CD4-positive, alpha-beta T cell treated with Interferon gamma for 1 hour (primary cell): Measurements from ENCODE around the gene MED9.

Experiments
- DNase-seq: peaks from one replicate; pipeline ENCODE4 v3.0.0-alpha.2; 2020

Gene MED9

DNA sequence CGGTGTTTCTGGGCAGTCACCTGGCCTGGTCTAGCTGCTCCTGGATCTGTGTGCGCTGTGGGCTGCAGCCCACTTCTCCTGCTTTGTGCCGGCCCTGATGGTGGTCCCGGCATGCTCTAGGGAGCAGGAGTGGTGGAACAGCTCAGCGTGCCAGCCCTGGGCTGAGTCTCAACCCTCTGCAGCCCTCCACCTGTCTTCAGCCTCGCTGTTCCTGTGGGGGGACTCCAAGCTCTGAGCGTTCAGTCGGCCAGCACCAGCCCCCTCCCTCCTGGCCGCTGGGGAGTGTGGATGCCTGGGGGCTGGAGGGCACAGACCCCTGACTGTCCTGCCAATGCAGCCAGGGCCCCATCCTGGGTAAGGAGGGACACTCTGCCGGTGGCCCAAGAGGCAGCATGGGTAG lies 43.1 kb downstream of the MED9 start:
- DNase-seq: no peak

DNA sequence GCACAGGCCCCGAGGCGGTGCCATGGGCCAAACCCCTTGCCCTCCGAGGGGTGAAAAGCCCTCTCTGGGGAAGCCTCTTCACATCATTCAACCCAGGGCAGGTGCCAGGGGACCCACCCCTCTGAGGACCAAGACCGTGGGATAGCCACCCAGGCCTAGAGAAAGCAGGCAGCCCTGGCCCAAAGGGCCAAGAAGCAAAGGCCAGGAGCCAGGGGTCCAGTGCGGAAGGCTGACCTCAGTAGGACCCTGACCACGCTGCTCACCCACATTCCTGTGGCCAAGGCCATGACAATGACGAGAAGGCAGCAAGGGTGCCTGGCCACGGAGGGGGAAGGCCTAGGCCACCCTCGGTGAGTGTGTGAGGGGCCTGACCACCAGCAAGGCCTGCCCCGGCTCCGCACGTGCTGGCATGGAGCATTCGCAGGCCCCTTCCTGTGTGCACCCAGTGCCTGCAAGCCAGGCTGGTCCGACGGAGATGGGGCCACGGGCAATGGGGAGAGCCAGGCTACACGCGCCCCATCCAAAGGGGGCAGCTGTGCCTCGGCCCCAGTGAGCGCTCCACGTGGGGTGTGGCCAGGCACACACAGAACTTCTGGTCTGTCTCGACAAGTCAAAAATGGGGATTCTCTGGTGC lies 43.9 kb downstream of the MED9 start:
- no peak for DNase-seq

DNA sequence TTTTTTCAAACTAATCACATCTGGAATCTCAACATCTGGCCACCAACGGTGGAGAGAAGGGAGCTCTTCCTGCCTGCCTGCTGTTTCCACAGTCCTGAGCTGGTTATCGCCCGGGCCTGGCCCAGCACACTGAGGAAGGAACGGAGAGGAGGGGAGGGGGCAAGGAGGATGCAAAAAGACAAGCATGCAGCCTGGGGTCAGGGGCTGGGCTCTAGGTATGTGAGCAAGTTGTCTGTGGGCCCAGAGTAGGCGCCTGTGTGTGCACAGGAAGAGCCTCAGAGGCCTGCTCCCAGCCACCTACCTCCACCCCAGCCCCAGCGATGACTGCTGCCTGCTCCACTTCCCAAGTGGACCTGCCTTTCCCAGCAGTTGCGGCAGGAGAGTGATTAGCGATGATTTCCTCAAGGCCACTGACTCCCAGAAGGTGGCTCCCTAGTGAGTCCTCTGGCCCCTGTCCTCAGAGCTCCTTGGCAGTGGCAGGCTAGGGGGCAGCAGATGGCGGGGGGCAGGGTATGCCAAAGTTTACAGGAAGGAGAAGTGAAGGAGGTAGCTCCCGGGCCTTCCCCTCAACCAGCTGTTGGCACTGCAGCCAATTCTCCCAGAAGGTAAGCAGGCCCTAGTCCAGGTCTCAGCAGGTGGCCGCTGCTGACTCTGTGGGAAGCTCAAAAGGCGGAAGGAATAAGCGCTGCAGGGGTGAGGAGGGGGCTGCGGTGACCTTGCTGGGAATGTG lies 46.4 kb downstream of the MED9 start:
- no peak for DNase-seq

DNA sequence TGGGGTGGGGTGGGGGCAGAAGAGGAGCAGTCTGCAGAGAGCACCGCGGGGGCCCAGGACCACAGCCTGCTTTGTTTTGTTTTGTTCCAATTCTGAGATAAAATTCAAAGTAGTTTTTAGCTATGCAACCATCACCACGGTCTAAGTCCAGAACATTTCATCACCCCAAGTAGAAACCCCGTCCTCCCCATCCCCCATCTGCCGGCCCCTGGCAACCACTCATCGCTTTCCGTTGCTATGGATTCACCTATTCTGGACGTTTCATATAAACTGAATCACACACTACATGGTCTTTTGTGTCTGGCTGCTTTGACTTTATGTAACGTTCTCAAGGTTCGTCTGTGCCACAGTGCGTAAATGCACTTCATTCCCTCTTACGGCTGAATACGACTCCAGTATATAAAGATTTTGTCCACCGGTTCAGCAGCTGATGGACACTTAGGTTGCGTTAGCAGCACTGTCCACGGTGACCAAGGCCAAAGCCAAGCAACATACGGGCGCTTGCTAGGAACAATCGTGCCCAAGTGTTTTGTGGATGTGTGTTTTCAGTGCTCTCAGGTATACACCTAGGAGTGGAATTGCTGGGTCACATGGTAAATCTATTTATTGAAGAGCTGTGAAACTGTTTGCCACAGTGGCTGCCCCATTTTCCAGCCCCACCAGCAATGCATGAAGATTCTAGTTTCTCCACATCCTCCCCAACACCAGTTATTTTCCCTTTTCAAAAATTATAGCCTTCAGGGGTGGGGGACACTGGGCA lies 47.1 kb downstream of the MED9 start:
- no peak for DNase-seq

DNA sequence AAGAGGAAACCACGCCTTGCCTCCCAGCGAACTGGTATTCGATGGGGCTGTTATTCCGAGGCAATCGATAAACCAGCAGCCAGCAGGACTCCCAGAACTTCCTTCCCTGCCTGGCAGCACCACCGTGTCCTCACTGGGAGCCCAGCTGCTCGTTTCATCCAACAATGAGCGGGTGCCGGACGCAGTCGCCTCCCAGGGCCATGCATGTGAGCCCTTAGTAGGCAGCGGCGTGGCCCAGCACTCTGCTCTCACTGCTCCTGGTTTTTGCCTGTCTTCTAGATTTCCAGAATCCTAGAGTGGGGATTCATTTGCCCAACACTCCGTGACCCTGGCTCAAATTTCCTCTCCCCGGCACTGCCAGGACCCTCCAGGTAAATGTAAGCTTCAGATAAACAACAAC lies 48.5 kb downstream of the MED9 start:
- no peak for DNase-seq

DNA sequence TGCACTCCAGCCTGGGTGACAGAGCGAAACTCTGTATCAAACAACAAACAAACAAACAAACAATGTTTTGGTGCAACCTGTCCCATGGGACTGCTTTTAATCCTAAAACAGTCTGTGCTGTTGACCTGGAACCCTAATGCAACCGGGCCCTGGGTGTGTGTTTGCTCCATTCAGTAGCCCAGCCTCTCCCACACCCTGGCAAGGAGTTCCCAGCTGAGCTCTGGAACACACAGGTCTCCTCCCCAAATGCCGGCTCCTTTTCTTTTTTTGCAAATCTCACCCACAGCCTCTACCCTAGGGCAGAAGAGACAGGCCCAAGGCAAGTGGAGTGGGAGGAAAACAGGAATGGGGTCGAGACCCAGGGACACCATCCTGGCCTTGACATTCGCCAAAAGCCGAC lies 49.2 kb downstream of the MED9 start:
- no peak for DNase-seq

DNA sequence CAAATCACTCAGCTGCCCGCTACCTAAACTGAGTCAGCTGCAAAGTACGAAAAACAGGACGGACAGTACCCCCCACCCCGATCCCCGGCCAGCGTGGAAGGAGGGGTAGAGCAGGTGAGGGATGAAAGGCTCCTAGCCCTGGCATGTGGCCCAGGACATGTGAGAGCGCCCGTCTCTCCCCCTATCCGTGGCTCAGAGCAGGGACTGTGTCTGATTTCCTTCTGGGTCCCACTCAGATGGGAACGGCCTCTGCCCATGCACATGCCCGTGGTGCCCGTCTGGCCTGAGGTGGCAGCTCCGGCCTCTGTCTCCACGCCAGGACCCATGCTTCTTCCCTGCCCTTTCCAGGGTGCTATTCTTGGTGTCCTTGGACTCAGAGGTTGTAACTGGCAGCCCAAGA lies 49.6 kb downstream of the MED9 start:
- no peak for DNase-seq

DNA sequence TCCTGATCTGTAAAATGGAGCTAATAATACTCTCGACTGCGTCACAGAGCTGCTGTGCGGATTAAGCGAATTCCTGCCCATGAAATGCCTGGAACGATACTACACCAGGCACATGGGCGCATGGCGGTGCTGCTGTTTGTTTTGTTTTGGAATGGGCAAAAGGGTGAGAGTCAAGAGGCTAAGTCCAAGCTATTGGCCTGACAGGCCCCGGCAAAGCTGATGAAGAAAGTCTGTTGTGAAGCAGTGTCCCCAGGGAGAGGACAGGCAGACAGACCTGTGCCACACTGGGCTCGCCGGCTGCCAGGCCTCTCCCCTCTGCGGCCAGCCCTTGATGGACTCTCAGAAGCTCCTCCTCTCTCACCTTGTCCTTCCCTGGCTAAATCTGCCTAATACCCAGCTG lies 50.7 kb downstream of the MED9 start:
- DNase-seq: no peak

DNA sequence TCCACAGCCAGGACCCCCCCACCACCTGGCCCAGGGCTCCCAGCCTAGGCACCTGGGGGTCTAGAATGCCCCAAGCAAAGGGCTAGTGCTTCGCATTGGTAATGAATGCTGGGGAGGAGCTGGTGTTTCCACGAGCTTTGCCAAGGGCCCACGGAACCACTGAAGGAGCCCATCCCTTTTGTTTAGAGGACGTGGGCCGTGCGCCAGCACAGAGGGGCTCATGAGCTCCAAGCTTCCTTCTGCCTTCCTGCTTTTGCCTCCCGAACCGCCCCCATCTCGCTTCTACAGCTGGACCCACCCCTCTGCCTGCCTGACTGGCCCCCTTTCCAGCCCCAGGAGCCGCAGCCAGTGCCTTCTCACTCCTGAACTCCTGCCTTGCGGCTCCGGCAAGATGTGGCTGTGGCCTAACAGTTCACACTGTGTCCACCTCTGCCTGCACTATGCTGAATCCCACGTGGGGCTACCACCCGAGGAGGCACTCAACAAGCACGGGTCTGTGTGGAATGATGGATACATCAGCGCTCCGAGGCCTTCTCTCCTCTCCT lies 51.2 kb downstream of the MED9 start:
- no peak for DNase-seq

DNA sequence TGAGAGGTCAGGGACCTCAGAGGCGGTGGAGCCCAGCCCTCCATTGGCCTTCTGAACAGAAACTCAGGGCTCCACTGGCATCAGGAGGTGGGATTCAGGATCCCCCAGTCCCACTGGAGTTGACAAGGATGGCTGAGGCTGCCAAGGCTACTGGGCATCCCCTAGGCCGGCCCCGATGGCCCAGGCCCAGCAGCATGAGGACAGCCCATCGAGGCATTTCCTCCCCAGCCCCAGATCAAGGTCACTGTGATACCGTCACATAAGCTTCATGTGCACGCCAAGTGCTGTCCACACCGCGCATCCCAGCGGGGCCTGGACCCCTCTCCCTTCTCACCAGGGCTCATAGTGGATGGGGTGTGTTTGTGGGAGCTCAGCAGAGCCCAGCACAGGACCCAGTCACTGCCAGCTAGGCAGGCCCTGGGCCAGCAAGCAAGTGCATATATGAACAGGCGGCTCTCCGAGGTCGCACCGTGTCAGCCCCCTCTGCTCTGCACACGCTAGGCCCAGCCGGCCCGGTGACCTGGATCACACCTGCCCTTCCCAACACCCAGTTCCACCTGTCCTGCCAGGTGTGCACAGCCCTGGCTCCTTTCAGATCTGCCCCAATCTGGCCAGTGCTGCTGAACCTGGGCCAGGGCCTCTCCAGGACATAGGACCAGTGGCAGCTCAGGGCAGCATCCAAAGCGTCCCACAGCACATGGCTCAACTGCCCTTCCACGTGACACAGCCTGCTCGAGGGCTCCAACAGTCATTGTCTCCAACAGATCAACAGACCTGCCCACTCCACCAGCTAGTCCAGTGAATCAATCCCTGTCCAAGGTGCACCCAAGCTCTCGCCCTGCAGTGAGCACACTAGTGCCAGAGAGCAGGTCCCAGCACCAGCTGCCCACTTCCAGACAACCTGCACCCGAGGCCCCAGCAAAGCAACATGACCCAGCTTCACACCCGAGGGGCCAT lies 52.2 kb downstream of the MED9 start:
- no peak for DNase-seq

DNA sequence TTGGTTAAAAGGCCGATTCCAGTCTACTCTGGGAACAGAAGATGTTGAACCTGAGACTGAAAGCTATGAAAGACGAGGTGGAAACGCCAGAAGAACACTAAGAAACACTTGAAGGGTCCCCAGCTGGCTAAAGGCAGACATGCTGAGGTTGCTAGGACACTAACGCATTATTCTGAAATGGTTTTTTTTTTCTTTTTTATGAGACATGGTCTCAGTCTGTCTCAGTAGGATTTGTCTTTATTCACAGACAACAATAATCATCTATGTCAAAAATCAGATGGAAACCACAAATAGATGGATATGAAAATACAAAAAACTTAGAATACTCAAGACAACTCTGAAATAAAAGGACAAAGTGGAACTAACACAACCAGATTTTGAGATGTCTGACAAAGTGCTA lies 54.4 kb downstream of the MED9 start:
- DNase-seq: no peak

DNA sequence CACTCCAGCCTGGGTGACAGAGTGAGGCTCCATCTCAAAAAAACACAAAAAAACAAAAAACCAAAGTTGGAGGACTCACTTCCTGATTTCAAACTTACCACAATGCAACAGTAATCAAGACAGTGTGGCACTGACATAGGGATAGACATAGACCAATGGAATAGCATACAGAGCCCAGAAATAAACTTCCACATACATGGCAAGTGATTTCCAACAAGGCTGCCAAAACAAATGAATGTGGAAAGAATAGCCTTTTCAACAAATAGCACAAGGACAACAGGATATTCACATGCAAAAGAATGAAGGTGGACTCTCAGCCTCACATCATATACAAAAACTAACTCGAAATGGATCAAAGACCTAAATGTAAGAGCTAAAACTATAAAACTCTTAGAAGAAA lies 56.2 kb downstream of the MED9 start:
- DNase-seq: no peak

DNA sequence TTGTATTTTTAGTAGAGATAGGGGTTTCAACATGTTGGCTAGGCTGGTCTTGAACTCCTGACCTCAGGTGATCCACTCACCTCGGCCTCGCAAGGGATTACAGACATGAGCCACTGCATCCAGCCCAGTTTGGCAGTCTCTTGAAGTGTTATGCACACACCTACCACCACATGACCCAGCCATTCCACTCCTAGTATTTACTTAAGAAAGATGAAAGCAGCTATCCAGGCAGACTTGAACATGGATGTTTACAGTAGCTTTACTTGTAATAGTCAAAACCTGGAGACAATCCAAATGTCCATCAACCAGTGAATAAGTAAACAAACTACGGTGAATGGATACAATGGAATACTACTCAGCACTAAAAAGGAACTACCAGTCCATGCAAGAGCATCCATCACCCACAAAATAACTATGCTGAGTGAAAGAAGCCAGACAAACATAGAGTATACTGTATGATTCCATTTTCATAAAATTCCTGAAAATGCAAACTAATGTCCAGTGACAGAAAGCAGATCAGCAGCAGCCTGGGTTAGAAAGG lies 57.2 kb downstream of the MED9 start:
- DNase-seq: no peak

DNA sequence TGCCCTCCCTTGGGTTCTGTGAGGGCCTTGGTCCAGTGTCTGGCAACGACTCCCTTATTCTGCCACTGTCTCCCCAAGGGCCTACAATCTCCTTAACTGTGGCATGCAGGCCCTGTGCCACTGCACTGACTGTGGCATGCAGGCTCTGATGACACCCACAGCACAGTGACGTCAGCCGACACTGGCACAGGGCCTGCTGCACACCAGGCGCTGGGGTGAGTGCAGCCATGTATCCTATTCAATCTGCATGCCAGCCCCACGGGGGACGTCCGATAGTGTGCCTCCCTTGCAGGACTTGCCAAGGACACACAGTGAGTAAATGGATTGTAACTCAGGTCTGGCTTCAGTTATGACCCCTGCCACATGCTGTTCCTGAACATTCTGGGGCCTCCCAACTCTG lies 59.2 kb downstream of the MED9 start:
- no peak for DNase-seq

DNA sequence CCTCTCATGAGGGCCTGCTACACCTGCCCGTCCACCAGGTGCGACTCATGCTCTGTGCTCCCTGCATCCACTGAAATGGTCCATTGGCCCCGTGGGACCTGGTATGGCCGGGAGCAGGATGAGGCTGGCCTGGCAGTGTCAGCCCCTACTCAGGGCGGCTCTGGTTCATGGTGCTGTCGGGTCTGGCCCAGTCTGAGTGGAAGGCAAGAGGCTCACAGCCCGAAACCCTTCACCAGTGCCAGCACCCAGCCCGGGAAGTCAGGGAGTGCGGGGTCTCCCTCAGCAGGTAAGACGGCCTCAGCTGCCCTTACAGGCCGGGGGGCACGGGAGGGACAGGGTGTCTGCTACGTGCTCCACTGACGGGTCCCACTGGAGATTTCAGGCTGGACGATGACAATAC lies 59.9 kb downstream of the MED9 start:
- DNase-seq: no peak

DNA sequence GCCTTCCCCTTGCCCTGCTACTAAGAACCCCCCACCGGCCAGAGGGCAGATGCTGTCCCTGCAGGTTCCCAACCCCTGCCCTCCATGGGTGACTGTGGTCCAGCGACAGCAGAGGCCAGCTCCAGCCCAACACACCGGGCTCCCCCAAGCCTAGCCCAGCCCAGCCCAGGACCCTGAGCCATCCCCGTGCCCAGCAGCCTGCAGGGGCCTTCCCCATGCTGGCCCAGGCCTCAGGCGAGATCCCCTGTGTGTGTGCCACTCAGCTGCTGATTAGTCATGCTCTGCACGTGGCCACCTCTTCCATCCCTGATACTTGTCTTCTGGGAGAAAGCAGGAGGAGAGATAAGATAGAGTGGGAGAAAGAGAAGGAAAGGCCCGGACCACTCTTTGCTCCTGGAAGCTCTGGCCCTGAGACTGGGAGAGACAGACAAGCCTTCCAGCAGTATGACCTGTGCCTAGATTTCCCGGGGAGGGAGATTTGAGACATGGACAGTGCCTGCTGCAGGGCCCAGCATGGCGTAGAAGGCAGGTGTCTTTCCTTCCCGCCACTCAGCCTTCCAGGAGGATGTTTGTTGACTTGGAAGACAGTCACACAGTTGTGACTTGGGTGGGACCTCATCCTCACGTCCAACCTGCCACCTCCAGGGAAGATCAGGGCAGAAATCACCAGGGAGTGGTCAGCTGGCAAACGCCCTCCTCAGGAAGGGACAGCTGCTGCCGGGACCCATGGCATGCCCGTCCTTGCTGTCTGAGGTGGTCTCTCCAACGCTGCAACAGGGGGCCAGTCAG lies 60.7 kb downstream of the MED9 start:
- no peak for DNase-seq

DNA sequence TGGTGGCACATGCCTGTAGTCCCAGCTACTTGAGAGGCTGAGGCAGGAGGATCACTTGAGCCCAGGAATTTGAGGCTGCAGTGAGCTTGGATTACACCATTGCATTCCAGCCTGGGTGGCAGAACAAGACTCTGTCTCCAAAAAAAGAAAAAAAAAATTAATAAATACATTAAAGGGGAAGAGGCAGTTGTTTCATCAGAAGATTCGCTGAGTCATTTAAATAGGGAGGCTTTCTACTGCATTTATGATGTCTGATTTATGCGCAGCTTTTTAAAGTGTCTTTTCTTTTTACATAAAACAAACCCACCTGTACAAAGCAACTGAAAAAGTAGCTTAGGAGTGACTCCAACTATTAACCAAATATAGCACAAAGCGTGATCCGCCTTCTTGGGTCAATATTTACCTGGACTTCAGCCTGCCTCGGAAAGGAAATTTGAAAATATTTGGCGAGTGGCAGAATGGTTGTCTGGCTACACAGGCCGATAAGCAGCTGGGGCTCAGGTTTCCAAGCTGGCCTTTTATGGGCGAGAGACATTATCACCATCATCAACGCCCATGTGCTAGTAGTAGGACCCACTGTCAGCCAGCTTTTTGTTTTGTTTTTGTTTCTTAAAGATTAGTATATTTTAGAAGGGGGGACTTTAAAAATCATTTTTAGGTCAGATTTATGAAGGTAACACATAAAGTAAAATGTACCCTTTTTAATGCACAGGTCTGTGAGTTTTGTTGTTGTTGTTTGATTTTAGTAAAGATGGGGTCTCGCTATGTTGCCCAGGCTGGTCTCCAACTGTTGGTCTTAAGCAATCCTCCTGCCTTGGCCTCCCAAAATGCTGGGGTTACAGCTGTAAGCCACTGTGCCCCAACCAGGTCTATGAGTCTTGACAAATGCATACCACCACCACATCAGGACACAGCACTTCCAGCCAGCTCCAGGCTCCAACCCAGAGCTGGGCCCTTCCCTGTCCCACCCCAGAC lies 61.9 kb downstream of the MED9 start:
- no peak for DNase-seq

DNA sequence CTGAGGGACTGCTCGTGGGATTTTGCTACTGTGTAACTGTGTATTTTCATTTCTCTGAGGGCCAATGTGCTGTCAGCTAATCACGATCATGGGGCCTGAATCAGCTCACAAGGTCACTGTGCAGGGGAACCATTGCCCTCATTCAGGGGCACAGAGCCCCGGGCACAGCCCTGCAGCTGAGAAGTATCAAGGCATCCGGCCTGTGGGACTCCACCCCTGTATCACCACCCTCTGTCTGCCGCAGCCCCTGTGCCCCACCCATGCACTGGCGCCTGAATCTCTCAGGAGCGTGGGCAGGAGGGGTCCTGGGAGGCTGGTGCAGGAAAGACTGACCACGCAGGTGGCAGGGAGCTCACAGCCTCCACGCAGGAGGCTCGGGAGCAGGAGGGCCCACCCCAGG lies 62.8 kb downstream of the MED9 start:
- no peak for DNase-seq

DNA sequence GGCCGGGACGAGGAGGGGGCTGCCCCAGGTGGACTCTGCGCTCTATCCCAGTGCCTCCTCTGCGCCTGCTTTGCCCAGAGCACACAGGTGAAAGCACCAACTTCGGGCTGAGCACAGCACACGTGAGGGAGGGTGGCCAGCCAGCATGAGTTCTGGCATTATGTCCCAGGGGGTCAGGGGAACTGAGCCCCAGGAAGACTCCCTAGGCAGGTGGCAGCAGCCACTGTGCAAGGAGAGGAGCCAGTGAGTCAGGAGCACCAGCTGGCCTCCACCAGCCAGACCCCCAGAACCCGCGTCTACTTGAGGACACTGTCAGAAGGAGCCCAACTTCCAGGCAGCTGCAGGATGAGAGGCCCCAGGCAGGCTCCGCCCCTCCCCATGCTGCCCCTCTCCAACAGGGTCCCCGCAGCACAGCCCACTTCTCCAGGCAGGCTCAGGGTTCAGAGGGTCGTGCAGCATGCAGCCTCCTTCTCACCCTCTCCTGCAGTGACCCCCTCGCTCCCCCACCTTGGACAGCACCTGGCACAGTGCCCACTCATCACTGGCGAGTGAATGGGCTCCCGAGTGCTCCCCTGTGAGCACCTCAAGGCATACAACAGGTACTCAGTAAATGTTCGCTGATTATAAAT lies 63.6 kb downstream of the MED9 start:
- no peak for DNase-seq
